Liver (tissue), 9 donors: ENCODE results near the gene SRCAP. TPM values are rescaled to one million over a fixed set of nuclear protein-coding genes. Genes with fewer than 3 reads are reported as not detected.

ENCODE experiments used
- DNase-seq: peaks from one replicate; pipeline ENCODE4 v3.0.0-alpha.2; 2017; ENCODE audit warnings: low spot score
- H3K27ac ChIP-seq, 2 donors: one replicate each; pipeline ENCODE4 v1.7.0; 2013; ENCODE audit warnings: inconsistent platforms in 2 of 2, low read length in 2 of 2, control low read depth in 1 of 2, low read depth in 1 of 2, mild to moderate bottlenecking in 1 of 2
- H3K27me3 ChIP-seq, 4 donors: one replicate each; pipeline versions ENCODE4 v1.6.1 to v1.7.0; 2013; ENCODE audit warnings: low read length in 3 of 4, inconsistent platforms in 1 of 4, mild to moderate bottlenecking in 1 of 4, moderate library complexity in 1 of 4; ENCODE audit not compliant: control insufficient read depth in 4 of 4, insufficient read depth in 4 of 4
- H3K36me3 ChIP-seq, 4 donors: one replicate each; pipeline versions ENCODE4 v1.6.1 to v1.7.0; 2013; ENCODE audit warnings: low read length in 3 of 4, mild to moderate bottlenecking in 3 of 4, low read depth in 1 of 4, moderate library complexity in 1 of 4; ENCODE audit not compliant: control insufficient read depth in 4 of 4, insufficient read depth in 3 of 4
- H3K4me1 ChIP-seq, 4 donors: one replicate each; pipeline versions ENCODE4 v1.6.1 to v1.7.0; 2013; ENCODE audit warnings: low read length in 3 of 4, mild to moderate bottlenecking in 3 of 4, moderate library complexity in 1 of 4; ENCODE audit not compliant: control insufficient read depth in 4 of 4, insufficient read depth in 4 of 4
- H3K4me3 ChIP-seq, 3 donors: one replicate each; pipeline versions ENCODE4 v1.6.1 to v1.7.0; 2013; ENCODE audit warnings: low read length in 3 of 3, control low read depth in 1 of 3, low read depth in 1 of 3, mild to moderate bottlenecking in 1 of 3
- H3K9ac ChIP-seq, 2 donors: one replicate each; pipeline ENCODE4 v1.7.0; 2013; ENCODE audit warnings: low read length in 2 of 2, mild to moderate bottlenecking in 2 of 2, moderate library complexity in 2 of 2, control low read depth in 1 of 2, low read depth in 1 of 2
- H3K9me3 ChIP-seq, 4 donors: one replicate each; pipeline versions ENCODE4 v1.6.1 to v1.7.0; 2013; ENCODE audit warnings: low read length in 3 of 4; ENCODE audit not compliant: control insufficient read depth in 4 of 4
- ATF3 ChIP-seq: IDR thresholded peaks from 2 replicates; pipeline ENCODE4 v1.6.1; 2016; ENCODE audit warnings: antibody characterized with exemption
- CTCF ChIP-seq: fragments of 150-350 bp; IDR thresholded peaks from 2 replicates; pipeline ENCODE4 v1.5.1; 2017; ENCODE audit warnings: improper control_type of control experiment, low read depth, low read length; ENCODE audit not compliant: missing input control
- FOXA1 ChIP-seq: IDR thresholded peaks from 2 replicates; pipeline ENCODE4 v1.6.1; 2016; ENCODE audit warnings: antibody characterized with exemption
- GABPA ChIP-seq, 2 donors: IDR thresholded peaks in 1 of 2; conservative IDR thresholded peaks in 1 of 2; 2 replicates each; pipeline ENCODE4 v1.6.1; 2016; ENCODE audit warnings: antibody characterized with exemption in 2 of 2, mild to moderate bottlenecking in 1 of 2, moderate library complexity in 1 of 2
- HNF4G ChIP-seq: IDR thresholded peaks from 2 replicates; pipeline ENCODE4 v1.6.1; 2016; ENCODE audit warnings: antibody characterized with exemption
- MAX ChIP-seq: IDR thresholded peaks from 2 replicates; pipeline ENCODE4 v1.6.1; 2016; ENCODE audit warnings: antibody characterized with exemption
- NR2F2 ChIP-seq: IDR thresholded peaks from 2 replicates; pipeline ENCODE4 v1.6.1; 2016; ENCODE audit warnings: antibody characterized with exemption
- RAD21 ChIP-seq, 2 donors: IDR thresholded peaks; 2 replicates each; pipeline ENCODE4 v1.6.1; 2016; ENCODE audit warnings: antibody characterized with exemption in 2 of 2, mild to moderate bottlenecking in 2 of 2
- REST ChIP-seq: IDR thresholded peaks from 2 replicates; pipeline ENCODE4 v1.6.1; 2016; ENCODE audit warnings: antibody characterized with exemption, mild to moderate bottlenecking
- RXRA ChIP-seq, 2 donors: IDR thresholded peaks; 2 replicates each; pipeline ENCODE4 v1.6.1; 2017 to 2018; ENCODE audit warnings: antibody characterized with exemption in 2 of 2, mild to moderate bottlenecking in 1 of 2
- YY1 ChIP-seq: IDR thresholded peaks from 2 replicates; pipeline ENCODE4 v1.6.1; 2016; ENCODE audit warnings: antibody characterized with exemption, mild to moderate bottlenecking
- ZBTB33 ChIP-seq: IDR thresholded peaks from 2 replicates; pipeline ENCODE4 v1.6.1; 2016; ENCODE audit warnings: antibody characterized with exemption
- WGBS: extraction: QIAGEN DNeasy Blood & Tissue Kit; methylation state at CpG from one replicate; pipeline ENCODE4 v1.1.7; 2013; 5-methylcytosine and 5-hydroxymethylcytosine counted together
- polyA plus RNA-seq, 2 donors: library from polyadenylated mRNA; stranded (reverse) in 1 of 2; unstranded in 1 of 2; fragments of 200-250 nt in 1 of 2; fragments of >200 nt in 1 of 2; fragmentation: Nextera tagmentation in 1 of 2; extraction: Ambion mirVana in 1 of 2; gene quantifications; one replicate each; pipeline versions ENCODE4 v1.2.1 to v1.2.3, GENCODE V29; 2013 to 2015
- total RNA-seq, 2 donors: library from RNA; depleted of rRNA; stranded (reverse); fragments of >200 nt; gene quantifications; one replicate each; pipeline ENCODE4 v1.2.3, GENCODE V29; 2014
- donor health status: healthy.
- donor health status: healthy.
- donor health status: healthy.
- donor health status: healthy.
- donor health status: healthy.

The SRCAP gene
- total and polyA plus RNA-seq, 4 donors: 7.6 to 27.7 (median 17.7) TPM

GRCh38 chr16:30766206-30766932 is 67.4 kb downstream of the SRCAP start (continued):
- no peak for TF ChIP-seq ZBTB33

- no peak for DNase-seq
- H3K27ac ChIP-seq: no peak overlapping the region
- TF ChIP-seq MAX (no peak), ZBTB33 (no peak), ATF3 (no peak), RXRA (IDR thresholded peaks at IDR 0.05) (no peak), CTCF (no peak), RAD21 (IDR thresholded peaks at IDR 0.05) (no peak), FOXA1 (no peak), NR2F2 (no peak), HNF4G (no peak), REST (no peak), GABPA (IDR thresholded peaks at IDR 0.05 in 1 of 2, conservative IDR thresholded peaks at IDR 0.05 in 1 of 2) (no peak), YY1 (no peak)
- H3K4me3 ChIP-seq: no peak overlapping the region
- peaks cover 0 to 19% (median 15%) of the 10 kb centered on the region in 4 donors for H3K4me1 ChIP-seq
- H3K27me3 ChIP-seq: no peaks in the 10 kb centered on the region
- H3K36me3 ChIP-seq: peaks cover 39 to 81% (median 64%) of the 10 kb centered on the region in 4 donors
- no peak overlapping the region for H3K9ac ChIP-seq
- 90% methylated on average over 4 of the region's 4 CpGs for WGBS
- H3K9me3 ChIP-seq: no peaks in the 10 kb centered on the region
Observed at GRCh38 chr16:30766933-30767284, 67.9 kb downstream of the SRCAP start.
